ENCODE measurements around the gene FAM117B.
"Not testable (repeated sequence)": the region's sequence is repeated elsewhere in the genome, so short reads cannot be mapped to it uniquely, and the experiment has no call there.

FAM117B gene

DNA sequence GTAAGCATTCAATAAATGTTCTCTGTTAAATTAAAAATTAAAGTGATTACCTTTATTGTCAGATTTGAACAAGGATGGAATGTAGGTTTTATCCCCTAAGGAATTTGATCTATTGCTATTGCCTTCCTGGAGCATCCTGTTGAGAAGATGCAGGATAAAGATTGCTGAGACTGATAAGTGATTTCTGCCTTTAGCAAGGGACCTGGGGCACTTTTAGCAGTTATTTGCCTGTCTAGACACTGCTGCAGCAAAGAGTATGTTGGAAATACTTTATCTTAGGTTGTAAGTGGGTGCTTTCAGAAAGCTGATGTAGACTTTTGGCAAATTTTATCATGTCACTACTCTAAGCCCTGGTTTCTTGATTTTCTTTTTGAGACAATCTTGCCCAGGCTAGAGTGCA, 69.5 kb downstream of the FAM117B start:
- no peak for DNase-seq

DNA sequence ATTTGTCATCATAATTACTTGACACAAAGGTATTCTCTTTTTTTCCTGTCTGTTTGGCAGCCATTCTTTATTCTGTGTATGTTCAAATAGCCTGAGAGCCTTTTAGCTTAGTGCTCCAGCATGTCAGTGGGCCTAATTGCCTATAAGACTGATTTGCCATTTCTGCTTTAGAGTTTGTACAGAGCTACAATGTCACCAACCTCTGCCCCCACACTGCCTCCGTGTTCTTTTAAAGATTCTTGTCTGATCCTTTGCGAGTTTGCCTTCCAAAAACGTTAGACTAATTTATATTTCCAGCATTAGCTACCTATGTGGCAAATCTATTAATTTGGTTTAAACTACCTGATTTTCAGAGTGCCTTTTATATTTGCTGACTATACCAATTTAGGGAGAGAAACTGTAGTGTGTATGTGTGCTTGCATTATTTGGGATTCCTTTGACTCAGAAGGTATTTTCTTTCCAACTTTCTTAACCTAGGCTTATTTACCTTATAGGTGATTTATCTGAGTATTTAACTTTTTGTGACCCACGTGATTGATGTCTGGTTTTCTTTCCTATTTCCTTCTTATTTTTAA, 70.8 kb downstream of the FAM117B start:
- DNase-seq: no peak

DNA sequence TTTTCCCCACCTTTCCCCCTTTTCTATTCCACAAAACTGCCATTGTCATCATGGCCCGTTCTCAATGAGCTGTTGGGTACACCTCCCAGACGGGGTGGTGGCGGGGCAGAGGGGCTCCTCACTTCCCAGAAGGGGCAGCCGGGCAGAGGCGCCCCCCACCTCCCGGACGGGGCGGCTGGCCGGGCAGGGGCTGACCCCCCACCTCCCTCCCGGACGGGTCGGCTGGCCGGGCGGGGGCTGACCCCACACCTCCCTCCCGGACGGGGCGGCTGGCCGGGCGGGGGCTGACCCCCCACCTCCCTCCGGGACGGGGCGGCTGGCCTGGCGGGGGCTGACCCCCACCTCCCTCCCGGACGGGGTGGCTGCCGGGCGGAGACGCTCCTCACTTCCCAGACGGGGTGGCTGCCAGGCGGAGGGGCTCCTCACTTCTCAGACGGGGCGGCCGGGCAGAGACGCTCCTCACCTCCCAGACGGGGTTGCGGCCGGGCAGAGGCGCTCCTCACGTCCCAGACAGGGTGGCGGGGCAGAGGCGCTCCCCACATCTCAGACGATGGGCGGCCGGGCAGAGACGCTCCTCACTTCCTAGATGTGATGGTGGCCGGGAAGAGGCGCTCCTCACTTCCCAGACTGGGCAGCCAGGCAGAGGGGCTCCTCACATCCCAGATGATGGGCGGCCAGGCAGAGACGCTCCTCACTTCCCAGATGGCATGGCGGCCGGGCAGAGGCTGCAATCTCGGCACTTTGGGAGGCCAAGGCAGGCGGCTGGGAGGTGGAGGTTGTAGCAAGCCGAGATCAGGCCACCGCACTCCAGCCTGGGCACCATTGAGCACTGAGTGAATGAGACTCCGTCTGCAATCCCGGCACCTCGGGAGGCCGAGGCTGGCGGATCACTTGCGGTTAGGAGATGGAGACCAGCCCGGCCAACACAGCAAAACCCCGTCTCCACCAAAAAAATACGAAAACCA, 80.5 kb downstream of the FAM117B start:
- not testable (repeated sequence) for DNase-seq

DNA sequence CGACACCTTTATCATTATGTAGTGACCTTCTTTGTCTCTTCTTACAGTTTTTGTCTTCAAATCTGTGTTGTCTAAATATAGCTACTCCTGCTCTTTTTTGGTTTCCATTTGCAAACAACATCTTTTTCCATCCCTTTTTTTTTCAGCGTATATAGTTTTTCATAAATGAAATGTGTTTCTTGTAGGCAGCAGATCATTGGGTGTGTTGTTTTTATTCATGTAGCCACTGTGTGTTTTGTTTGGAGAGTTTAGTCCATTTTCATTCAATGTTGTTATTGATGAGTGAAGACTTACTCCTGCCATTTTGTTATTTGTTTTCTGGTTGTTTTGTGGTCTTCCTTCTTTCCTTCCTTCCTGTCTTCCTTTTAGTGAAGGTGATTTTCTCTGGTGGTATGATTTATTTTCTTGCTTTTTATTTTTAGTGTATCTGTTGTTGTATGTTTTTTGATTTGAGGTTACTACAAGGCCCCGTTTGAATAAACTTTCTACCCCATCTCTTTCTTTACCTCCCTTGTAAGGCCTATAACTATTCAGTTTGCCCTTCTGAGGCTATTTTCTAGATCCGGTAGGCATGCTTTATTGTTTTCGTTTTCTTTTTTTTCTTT, 81.4 kb downstream of the FAM117B start:
- no peak for DNase-seq

DNA sequence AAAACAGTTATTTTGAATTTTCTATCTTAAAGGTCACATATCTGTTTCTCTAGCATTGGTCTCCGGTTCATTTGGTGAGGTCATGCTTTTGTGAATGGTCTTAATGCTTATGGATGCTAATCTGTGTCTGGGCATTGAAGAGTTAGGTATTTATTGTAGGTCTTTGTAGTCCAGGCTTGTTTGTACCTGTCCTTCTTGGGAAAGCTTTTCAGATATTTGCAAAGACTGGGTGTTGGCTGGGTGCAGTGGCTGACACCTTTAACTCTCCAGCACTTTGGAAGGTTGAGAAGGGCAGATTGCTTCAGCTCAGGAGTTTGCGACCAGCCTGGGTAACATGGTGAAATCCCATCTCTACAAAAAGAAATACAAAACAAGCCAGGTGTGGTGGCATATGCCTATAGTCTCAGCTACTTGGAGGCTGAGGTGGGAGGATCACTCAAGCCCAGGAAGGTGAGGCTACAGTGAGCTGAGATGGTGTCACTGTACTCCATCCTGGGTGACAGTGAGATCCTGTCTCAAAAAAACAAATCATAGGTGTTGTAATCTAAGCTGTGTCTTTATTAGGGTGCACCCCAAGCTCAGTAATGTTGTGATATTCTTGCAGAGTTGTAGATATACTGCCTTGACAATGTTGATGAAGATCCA, 82.3 kb downstream of the FAM117B start:
- no peak for DNase-seq

DNA sequence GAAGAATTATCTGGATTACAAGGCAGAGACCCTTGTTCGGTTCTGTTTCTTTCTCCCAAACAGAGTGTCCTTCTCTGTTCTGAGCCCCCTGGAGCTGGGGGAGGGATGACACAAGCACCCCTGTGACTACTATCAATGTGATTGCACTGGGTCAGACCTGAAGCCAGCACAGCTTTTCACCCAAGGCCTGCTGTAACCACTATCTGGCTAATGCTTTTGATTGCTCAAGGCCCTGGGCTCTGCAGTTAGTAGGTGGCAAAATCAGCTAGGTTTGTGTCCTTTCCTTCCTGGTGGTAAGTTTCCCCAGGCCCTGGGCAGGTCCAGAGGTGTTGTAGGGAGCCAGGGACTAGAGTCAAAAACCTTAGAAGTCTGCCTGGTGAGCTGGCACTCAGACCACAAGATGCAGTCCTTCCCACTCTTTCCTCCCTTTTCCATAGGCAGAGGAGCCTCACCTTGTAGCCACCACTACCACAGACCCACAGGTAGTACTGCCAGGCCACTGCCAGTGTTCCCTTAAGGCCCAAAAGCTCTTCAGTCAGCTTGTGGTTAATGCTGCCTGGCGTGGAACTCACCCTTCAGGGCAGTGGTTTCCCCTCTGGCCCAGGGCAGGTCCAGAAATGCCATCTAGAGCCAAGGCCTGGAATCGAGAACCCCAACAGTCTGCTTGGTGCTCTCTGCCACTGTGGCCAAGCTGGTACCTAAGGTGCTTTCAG, 83.0 kb downstream of the FAM117B start:
- no peak for DNase-seq

DNA sequence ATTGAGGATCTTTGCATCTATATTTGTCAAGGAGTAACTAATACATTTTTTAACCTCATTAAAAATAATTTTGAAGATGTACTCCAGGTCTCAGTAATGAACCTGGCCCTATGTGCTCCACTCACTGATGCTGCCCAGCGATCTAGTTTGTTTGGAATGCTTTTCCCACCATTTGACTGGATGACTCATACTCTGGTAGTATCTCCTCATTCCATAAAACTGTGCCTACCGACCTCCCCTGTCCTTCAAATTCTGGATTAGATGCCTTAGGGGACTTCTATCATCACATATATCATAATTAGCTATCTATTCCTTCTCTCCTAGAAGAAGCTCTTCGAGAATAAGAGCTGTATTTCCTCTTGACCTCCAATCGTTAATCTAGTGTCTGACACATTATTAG, 83.8 kb downstream of the FAM117B start:
- no peak for DNase-seq

DNA sequence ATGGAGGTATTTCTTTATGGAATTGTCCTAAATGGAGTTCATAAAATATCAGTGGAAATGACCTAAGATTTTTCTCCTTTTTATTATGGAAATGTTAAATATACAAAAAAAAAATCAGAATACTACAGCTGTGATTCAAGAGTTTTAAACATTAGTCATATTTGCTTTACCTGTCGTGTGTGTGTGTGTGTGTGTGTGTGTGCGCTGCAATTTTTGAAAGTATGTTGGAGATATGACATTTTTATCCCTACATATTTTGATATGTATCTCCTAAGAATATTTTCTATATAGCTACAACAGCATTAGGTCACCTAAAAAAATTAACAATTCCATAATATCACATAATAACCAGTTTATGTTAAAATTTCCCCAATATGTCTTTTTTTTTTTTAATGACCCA, 85.5 kb downstream of the FAM117B start:
- DNase-seq: no peak

DNA sequence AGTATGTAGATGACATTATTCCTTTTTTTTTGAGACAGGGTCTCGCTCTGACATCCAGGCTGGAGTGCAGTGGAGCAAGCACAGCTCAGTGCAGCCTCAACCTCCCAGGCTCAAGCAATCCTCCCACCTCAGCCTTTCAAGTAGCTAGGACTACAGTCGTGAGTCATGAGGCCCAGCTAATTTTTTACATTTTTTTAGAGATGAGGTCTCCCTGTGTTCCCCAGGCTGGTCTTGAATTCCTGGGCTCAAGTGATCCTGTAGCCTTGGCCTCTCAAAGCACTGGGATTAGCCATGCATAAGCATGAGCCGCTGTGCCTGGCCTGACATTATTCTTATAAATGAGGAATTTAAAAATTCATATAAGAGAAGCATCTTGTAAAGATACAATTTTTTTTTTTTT, 86.9 kb downstream of the FAM117B start:
- DNase-seq: no peak

DNA sequence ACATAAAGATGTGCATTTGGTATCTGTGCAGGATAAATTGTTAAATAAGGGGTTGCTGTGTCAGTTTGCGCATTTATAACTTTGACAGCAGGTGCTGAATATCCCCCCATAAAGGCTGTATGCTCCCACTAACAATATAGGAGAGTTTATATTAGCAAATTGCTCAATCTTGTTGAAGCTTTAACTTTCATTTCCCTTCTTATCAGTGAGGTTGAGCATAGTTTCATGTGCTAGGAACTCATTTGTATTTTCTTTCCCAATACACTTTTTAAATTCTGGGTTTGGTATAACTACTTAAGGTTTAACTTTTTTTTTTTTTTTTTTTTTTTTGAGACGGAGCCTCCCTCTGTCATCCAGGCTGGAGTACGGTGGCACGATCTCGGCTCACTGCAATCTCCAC, 89.0 kb downstream of the FAM117B start:
- no peak for DNase-seq

DNA sequence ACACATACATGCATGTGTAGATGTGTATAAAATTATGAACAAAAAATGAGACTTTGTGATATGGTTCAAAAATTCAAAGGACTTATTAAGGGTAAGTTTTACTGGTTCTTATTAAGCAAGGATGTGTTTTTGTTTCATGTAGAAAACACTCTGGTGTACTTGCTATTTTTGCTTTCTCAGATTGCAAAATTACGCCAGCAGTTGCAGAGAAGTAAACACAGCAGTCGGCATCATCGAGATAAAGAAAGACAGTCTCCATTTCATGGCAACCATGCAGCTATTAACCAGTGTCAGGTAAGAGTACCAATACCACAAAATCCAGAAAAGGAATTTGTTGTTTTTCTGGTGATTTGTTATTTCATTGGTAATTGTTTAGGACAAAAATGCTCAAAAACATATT, 91.3 kb downstream of the FAM117B start:
- no peak for DNase-seq

DNA sequence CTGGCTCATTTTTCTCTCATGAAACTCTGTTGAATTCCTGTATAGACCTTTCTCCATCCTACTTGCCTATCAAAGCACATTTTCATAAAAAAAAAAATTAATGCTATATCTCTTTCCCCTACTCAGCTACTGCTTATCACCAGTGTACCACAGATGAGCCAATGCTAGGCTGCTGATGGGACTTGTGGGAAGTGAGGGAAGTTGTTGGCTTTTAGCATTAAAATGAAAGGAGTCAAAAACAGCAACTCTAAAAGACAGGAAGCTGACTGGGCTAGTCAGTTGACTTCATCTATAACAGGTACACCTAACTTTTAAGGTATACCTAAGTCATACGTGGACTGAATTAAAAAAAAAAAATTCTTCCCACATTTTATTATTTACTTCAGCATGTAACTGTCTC, 102.1 kb downstream of the FAM117B start:
- DNase-seq: no peak

DNA sequence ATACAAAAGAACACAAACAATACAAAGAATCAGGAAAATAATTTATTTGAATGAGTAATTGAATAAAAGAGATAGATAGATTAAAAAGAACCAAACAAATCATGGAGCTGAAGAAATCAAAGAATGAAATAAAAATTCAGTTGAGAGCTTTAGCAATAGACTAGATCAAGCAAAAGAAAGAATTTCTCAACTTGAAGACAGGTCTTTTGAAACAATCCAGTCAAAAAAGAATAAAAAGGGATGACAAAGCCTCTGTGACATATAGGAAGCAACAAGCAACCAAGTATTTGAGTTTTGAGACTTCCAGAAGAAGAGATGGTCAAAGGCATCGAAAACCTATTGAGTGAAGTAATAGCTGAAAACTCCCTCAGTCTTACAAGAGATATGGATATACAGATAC, 108.8 kb downstream of the FAM117B start:
- DNase-seq: no peak

DNA sequence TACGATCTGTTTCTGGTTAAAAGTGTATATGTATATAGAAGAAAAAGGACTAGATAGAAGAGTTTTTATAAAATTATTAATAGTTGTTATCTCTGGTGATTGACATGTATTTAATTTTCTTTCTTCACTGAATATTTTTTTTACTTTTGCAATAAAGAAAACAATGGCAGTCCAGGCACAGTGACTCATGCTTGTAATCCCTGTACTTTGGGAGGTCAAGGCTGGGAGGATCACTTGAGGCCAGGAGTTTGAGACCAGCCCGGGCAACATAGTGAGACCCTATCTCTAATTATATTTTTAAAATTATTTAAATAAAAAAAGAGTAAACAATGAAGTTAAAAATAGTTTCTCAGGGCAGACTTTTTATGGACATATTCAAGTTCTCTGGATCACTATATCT, 114.7 kb downstream of the FAM117B start:
- DNase-seq: no peak

DNA sequence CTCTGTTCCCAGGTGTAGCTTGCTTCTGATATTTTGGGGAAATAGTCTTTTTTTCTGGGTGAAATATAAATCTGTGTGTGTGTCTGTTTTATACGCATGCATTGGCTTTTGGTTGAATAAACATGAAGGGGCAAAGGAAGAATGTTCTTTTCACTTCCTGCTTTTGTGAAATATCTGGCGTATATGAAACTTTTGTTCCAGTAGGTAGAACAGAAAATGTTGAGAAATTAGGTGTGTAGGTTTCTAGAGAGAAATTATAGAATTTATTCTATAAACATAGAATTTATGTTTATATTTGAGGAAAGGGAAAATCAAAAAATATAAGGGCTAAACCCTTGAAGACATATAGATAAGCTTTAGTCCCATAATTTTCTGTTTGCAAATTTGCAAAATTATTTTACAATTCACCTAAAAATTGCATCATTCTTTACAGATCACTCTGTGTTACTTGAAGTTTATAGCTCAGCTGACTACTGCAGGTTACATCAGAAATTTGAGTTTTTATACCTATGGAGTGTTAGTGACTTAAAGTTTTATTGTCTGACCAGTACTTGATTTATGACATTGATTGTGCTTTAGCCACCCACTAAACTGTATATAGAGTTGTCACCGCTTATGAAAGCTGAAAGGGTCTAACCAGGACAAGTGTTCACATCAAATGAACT, 116.1 kb downstream of the FAM117B start:
- no peak for DNase-seq

DNA sequence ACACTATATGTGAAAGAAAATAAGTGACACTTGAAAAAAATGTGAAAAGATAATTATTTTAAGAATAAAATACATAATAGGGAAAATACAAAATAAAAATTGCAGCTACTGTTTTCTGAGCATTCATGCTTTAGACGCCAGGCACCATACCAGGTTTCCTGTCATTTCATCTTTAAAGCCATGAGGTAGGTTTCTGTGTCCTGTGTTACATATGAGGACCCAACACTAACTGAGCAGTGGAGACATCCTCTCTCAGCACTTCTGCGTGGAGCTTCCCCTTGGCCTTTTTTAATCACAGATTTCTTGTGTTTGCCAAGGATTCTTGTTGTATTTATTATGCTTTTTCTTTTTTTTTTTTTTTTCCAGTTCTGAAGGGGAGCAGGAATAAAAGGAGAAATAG, 117.3 kb downstream of the FAM117B start:
- no peak for DNase-seq

DNA sequence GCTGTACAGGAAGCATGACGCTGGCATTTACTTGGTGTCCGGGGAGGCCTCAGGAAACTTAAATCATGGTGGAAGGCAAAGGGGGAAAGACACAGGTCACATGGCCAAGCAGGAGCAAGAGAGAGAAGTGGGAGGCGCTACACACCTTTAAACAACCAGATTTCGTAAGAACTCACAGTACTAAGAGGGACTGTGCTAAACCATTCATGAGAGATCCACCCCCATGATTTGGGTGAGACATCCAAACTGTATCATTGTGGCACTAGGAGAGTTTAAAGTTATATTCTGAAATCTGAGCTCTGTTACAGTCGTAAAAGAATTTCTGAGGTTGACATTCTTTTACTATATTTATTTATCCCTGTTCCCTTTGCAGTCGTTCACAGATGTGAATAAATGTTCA, 120.2 kb downstream of the FAM117B start:
- DNase-seq: no peak

DNA sequence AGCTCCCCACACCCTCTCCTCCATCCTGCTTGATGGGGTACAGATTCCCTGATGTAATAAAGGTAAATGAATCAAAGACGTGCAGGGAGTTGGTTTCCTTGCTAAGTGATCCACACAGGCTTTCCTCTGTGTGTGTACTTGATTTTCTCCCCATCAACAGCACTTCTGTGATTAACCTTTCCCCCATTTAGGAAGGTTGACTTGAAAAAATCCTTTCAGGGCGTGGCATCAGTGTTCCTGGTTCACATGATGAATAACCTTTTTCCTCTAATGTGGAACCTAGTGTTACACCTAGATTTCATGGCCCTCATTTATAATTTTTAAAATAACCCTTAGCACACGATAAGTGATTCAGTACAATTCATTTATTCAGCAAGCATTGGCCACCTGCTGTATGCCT, 121.8 kb downstream of the FAM117B start:
- no peak for DNase-seq

DNA sequence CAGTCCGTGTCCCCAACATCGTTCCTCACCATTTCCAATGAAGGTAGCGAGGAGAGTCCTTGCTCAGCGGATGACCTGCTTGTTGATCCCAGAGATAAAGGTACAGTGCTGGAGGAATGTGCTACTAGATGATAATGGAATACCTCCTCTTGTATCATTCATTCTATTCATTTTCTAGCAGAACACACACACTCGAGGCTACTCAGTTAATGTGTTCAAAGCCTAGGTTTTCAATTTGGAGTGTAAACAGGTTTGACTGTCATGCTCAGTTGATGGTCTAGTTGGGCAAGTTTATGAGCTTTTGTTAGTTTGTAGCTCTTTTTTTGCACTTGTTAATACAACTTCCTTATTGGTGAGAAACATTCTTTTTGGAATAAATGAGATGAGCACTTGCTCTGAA, 122.6 kb downstream of the FAM117B start:
- DNase-seq: no peak

DNA sequence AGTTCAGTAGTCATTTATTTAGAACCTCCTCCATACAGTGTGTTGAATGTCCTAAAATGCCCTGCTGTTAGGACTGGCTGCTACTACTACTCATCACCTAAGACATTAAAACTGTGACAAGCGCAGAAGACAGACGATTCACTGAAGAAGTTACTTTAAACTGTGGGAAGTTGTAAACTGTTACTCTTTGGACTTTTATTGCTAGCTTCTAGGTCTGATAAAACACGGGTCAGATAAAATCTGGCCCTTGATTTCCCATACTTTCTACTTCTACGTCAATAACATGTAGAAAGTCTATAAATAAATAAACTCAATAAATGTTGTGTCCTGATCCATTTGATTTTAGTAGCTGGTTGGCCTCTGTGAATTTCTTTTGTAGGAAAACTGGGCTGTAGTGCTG, 123.4 kb downstream of the FAM117B start:
- no peak for DNase-seq

DNA sequence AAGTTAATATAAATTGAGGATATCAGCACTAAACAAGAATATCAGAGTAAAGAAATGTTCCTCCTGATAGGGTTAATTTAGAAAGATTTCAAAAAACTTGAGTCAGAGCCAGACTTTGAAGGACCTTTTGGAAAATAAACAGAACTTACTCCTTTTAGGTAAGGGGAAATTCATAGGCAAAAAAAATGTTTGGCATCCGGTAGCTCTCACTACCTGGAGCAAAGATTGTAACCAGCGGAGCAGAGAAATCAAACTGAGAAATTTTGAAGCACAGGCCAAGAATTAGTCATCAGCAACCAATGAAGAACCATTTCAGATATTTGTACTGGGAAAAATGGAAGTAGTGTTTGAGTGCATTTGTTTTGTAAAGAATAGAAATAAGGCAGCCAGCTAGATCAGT, 123.8 kb downstream of the FAM117B start:
- DNase-seq: no peak

DNA sequence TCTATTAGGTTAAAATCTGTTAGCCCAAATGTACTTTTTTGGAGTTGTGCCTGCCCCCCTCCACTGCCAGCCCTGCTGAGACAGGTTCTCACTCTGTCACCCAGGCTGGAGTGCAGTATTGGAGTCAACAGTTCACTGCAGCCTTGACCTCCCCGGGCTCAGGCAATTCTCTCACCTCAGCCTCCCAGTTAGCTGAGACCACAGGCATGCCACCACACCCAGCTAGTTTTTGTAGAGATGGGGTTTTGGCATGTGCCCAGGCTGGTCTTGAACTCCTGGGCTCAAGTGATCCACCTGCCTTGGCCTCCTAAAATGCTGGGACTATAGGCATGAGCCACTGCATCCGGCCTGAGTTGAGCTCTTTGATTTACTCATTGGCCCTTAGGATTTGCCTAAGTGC, 126.1 kb downstream of the FAM117B start:
- DNase-seq: no peak
